NK-92 treated with Interleukin-12 subunit alpha and Interleukin-12 subunit beta, amount 100 ng/mL, for 24 hours (cell line): Measurements from ENCODE around the gene KCNAB1.
"Not testable (repeated sequence)": the region's sequence is repeated elsewhere in the genome, so short reads cannot be mapped to it uniquely, and the experiment has no call there.

Experiments
- DNase-seq: peaks from one replicate; lab custom pipeline; 2025; lab: John Stamatoyannopoulos, UW

Gene KCNAB1

DNA sequence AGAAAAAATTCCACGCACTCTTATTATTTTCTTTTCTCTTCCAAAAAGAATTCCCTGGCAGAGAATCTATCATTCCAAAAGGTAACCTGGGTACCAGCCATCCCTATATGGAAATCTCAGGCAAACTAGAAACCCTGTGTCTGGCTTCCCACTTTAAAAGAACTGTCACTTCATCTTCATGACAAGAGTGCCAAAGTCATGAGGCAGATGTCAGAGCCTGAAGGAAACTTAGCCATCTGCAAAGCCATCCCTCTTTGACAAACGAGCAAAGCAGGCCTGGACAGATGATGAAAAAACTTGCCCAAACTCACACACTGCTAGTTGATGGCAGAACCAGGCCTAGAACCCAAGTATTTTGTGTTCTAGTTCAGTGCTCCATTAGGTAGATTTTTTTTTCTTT, 418.7 kb downstream of the KCNAB1 start:
- DNase-seq: no peak

DNA sequence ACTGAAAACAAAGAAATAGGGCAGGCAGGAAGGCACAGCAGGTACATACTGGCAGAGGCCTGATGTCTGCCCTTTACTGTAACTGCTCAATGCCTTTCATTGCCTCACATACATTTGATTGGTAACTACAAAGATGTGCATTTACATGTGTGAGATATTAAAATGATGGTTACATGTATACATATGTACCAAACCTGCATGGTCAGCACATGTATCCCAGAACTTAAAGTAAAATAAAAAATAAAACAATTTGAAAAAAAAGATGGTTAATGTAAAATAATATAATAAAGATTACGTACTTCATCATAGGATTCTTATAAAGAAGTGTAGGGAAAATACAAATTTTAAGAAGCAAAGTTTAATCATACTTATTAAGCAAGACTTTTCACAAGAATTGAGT, 419.4 kb downstream of the KCNAB1 start:
- DNase-seq: no peak

DNA sequence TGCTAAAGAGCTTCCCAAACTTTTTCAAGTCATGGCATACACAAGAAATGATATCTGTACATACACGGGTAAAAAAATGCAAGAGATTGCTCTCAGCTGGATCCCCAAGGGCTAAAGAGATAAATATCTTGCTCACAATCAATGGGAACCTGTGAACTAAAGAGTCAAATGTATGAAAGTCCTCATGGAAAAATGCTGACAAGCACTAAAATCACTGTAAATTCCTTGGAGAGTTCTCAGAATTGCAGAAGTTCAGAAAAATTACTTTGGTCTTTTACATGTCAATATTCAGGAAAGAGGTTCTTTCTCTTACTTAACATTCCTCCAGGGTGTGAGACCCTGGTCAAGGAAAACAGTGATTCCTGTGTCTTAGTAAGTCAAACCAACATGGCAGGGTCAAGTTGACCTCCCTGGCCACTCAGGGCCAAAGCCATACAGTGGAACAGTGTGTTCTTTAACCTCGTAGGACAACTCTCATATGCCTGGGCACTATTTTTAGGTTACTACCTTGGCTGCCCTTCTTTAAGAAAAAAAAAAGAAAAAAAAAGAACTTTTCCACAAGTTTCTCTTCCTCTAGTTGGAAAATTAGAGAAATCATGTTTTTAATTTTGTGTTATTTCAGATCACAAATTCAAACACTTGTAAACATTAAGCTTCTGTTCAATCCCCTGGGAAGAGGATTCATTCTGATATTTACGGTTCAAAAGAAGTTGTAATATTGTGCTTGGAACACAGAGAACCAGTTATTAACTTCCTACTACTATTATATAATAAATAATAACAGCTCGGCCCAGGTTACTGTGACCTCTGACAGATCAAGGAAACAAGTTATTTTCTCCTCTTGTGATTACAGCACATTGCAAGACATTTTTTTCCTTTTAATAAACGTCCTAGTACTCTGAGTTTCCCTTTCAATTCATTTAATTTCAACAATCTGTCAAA, 422.0 kb downstream of the KCNAB1 start:
- no peak for DNase-seq

DNA sequence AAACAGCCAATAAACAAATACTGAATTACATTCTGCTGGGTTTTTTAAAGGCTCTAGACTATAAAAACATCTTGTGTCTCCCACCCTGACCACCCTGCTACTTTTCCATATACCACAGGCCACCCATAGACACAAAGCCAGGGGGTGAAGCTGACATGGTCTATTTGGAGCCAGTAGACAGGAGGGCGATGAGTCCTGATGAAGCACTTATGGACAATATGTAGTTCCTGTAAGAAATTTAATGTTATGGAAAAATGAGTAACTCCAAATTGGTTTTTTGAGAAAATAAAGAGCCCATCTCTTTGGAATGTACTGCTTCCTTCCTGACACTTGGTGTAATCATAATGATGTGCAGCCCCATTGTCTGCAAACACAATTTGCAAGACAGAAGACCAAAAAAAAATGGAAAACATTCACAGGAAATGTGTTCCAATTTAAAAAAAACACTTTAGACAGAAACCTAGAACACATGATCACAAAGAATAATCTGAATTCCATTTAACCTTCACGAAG, 422.7 kb downstream of the KCNAB1 start:
- DNase-seq: no peak

DNA sequence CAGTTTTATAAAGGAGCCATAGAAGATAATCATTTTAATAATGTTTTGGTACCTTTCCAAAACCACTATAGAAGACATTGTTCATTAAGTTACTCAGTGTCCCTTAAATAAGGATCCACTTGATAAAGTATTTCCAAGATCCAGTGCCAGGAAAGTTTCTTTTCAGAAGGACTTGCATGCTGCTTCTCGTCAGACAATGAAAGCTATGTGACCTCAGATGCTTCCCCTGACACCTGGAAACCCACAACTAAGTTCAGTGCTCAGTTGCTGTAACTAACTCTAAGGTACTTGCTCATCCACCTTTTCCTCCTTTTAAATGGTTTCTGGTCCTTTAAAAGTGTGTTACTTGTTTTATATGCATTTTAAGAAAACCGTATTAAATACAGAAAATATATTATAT, 427.3 kb downstream of the KCNAB1 start:
- DNase-seq: no peak

DNA sequence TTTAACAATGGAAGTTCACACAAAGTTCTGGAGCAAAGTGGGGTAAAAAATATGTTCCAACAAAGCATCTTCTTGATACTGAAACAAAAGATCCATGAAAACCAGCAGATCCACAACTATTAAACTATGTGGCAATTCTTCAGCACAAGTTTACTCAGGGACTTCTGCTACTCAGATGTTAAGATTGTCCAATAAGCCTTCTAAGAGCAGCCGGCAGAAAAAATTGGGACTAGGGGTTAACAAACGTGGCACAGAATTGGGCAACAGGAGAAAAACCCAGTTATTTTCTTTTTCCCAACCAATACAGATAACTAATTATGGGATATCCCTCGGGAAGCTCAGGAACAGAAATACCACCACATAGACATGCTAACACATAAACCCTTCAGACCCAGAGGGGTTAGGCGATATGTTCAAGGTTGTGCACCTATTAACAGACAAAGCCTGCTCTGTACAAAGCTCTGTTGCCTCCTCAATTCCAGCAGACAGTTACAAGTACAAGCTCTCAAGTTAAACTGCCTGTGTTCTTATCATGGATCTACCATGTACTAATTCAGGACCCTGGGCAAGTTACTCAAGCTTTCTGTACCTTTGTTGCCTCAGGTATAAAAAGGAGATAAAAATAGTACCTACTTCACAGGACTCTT, 427.8 kb downstream of the KCNAB1 start:
- no peak for DNase-seq

DNA sequence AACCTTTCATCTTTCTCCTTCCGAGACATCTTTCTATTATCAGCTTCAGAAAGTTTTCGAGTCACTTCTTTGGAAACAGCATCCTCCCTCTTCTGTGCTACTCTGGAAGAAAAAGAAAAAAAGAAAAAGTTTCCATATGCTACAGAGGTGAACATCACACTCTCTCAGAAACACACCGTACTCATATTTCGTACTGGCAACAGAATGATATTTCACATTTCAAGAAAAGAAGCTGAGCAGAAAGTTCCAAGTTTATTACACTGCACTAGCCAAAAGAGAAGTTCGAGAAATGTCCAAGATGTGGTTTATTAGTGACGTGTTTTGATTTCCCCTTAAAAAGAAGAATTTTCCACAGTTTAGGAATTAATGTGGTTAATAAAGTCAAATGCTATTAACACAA, 428.5 kb downstream of the KCNAB1 start:
- DNase-seq: no peak

DNA sequence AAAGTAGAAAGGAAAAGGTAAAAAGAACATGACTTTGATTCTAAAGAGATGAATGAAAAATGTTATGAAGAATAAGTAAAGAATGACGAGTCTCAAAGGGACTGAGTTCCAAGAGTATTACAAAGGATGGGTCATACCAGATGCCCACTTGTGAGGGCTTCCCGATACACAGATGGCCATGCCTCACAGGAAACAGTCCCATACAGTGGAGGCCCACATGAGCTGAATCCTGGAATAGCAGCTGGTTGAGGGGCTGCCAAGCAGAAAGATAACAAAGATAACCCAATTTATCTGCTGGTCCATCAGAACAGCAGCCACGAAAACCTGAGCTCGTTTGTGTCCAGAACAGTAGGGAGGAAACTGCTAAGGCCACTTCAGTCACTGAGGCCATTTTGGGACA, 430.9 kb downstream of the KCNAB1 start:
- no peak for DNase-seq

DNA sequence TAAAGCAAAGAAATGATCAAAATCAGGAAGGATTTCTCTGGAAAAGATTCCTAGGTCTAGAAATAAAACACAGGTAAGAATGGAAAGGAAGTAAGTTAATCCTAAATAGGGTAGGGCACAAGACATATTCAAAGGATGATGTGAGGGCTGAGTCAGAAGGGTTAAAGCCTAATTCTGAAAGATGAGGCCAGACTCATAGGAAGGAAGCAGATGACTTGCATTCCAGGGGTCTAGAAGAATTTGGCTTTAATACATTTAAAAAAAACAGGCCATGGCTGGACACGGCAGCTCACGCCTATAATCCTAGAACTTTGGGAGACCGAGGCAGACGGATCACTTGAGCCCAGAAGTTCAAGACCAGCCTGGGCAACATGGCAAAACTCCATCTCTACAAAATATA, 431.4 kb downstream of the KCNAB1 start:
- DNase-seq: no peak

DNA sequence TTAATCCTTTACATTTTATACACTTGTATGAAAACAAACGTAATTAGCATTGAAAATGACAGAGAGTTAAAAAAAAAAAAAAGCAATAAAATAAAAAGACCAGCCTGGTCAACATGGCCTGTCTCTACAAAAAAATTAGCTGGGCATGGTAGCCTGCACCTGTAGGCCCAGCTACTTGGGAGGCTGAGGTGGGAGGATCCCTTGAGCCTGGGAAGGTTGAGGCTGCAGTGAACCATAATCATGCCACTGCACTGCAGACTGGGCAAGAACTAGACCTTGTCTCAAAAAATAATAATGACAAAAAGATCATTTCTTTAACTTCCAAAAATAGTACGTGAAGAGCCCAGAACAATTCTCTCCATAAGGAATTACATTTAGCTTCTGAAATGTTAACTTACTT, 432.6 kb downstream of the KCNAB1 start:
- no peak for DNase-seq

DNA sequence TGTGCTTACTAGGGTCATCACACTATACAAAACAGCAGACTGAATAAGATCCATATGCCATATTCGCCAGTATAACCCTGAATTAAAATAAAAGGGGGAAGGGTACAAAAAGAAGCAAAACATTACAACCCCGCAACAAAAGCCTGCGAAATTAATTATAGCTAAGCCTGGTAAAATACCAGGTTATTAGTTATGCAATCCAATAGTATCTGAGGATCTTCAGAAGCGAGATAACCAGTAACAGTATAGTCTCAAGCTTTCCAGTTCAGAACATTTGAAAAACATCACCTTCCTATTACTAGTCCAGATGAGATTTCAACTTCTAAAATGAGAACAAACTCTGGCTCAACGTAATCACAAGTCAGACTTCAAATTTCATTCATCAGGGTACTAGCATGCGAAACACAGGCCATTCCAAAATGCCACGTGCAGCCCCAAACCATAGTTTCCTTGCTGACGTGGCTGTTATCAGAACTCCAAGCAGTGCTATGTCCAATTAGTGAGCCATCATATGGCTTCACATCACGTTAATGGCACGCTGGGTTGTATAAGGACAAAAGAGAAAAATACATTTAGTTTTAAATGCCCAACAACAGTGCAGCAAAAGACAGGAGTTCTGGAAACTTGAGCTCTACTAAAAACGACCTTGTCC, 433.5 kb downstream of the KCNAB1 start:
- no peak for DNase-seq

DNA sequence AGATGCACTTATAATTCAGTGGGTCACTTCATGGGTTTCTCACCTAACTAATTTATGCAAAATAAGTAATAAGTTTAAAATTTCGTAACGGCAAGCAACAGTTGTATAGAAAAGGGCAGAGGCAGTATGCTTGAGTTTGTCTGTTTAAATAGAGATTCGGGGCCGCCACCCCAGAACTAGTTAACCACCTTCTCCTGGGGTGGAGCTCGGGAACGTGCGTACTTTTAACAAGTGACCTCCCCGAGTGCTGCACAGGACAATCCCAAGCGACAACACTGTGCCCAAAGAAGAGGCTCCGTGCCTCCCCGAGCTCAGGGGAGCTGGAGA, 434.1 kb downstream of the KCNAB1 start:
- no peak for DNase-seq

DNA sequence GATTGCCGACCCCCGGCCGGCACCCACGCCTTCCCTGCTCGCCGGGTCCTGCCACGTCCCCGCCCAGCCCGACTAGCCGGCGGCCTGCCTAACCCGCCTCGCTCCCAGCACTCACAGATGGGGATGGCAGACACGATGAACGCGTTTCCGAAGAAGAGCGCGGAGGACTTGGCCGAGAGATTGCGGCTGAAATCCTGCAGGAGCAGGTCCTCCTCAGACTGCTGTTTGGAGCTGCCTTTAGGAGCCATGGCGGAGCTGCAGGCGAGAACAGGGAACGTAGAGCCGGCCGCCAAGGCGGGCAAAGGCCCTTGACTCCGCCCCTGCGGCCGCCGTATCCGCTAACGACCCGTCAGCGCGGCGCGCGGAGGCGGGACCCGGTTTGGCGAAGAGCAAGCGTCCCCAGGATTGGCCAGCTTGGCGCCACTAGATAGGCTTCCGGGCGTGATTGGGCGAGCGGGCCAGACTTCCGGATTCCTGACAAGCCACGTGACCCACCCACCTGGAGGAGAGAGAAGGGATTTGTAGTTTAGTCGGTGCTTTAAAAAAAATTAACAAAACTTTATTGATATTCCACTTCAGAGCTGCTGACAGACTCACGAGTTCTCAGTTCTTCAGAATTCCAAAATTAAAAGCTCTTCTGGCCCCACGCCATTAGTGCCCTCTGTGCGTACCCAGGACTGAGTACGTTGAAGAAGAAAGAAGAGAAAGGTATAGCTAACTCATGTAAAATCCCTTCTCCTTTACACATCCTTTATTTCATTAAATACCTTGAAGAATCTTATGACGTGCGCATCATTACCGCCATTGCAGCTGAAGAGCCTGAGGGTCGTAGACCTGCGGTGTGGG, 434.7 kb downstream of the KCNAB1 start, which contains the start of gene SSR3:
SSR3 (minus strand) TSS at position 276 of the 846 bp plus-strand sequence; CDS start at position 248, 28 bp downstream.
- DNase-seq: peak; percentile 96

DNA sequence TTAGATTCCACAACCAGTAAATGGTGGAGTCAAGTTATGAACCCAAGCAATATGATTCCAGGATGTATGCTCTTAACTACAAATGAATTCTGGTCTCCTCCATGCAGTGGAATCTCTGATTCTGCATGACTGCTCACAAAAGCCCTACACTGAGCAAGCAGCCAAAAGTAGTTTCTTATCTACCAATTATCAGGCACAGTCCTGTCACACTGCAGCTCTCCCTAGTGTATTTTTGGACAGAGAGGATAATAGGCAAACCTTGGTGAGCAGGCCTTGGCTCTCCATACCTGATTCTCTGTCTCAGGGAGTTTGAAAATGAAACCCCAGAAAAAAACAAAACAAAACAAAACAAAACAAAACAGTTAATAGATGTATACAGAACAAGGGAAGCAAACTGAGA, 438.0 kb downstream of the KCNAB1 start:
- no peak for DNase-seq

DNA sequence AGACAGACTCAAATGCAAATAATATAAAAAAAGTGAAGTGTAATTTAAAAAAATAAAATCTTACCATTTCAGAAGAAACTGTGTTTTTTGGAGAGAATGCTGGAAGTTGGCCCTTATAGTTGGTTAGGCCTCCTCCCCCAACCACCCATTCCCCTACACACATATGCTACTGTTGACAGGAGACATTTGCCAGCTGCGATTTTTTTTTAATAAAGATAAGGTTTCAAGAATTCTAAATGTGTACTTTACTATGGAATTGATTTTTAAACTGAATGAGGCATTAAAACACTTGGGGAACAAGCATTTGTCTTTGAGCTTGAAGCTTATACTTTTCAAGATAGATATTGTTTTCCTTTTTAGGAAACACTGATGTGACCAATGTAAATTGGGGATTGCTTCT, 438.9 kb downstream of the KCNAB1 start:
- DNase-seq: no peak

DNA sequence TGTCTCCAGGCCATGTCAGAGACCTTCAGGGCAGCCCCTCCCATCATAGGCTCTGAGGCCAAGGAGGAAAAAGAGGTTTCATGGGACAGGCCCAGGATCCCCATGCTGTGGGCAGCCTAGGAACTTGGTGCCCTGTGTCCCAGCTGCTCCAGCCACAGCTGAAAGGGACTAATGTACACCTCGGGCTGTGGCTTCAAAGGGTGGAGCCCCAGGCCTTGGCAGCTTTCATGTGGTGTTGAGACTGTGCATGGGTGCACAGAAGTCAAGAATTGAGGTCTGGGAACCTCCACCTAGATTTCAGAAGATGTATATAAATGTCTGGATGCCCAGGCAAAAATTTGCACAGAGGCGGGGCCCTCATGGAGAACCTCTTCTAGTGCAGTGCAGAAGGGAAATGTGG, 441.2 kb downstream of the KCNAB1 start:
- no peak for DNase-seq

DNA sequence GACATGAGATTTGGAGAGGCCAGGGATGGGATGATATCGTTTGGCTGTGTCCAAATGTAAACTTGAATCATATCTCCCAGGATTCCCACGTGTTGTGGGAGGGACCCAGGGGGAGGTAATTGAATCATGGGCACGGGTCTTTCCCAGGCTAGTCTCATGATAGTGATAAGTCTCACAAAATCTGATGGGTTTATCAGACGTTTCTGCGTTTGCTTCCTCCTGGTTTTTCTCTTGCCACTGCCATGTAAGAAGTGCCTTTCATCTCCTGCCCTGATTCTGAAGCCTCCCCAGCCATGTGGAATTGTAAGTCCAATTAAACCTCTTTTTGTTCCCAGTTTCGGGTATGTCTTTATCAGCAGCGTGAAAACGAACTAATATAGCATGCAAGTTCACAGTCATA, 442.1 kb downstream of the KCNAB1 start:
- not testable (repeated sequence) for DNase-seq

DNA sequence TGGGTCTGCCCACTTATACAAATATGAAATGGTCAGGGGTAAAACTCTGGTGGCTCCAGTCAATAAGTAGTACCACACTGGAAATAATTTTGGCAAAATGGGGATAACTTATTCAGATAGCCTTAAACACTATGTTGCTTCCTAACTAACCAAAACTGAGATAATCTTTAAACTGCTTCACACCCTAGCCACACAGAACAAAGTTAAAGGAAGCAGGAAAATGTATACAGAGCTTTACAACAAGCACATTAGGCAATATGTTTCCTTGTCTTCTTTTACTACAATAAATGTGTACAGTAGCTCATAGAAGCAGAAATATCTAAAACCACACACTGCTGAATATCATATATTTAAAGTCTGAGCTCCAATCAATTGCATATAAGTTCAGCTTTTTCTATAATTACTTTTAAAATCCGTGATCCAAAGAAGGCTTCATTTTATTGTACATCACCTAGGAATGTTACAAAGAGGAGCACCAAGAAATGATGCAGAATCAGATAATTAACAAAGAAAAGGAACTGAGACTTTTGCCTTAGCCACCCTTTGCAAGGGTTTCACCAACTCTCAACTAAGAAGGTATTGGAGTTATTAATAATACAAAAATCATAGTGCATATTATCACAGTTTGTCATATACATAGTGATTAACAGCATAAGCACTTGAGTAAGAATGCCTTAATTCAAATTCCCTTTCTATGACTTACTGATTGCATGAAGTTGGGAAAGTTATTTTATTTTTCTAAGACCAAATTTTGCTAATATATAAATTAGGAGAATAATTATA, 443.7 kb downstream of the KCNAB1 start:
- no peak for DNase-seq

DNA sequence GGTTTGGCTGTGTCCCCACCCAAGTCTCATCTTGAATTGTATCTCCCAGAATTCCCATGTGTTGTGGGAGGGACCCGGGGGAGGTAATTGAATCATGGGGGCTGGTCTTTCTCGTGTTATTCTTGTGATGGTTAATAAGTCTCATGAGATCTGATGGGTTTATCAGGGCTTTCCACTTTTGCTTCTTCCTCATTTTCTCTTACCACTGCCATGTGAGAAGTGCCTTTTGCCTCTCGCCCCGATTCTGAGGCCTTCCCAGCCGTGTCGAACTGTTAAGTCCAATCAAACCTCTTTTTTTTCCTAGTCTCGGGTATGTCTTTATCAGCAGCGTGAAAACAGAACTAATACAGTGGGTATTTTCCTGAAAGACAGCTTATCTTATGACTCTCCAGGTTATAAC, 448.6 kb downstream of the KCNAB1 start:
- DNase-seq: not testable (repeated sequence)

DNA sequence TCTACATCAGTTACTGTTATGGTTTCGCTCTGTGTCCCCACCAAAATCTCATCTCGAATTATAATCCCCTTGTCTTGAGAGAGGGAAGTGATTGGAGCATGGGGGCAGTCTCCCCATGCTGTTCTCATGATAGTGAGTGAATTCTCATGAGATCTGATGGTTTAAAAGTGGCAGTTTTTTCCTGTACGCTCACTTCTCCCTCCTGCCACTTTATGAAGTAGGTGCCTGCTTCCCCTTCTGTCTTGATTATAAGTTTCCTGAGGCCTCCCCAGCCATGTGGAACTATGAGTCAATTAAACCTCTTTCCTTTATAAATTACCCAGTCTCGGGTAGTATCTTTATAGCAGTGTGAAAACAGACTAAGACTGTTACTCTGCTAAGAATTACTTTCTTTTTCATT, 449.5 kb downstream of the KCNAB1 start:
- DNase-seq: not testable (repeated sequence)

DNA sequence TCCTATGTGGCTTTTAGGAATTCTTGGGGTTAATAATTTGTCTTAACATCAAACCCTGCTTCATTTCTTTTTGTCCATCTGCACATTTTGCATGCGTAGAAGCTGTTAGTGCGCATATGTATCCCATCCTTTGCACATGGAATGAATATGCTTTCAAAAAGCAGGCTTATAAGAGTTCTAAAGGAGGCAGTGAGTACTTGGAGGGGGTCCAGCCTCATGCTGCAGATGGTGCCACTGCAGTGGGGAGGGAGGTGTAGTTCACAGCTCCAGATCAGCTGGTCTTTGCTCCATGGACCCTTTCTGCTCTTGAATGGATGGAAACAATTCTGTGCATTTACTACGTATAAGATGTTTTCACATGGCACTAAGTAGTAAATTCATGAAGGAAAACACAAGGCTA, 455.3 kb downstream of the KCNAB1 start:
- DNase-seq: no peak
